NB4 (cell line): Measurements from ENCODE around the gene CEP68.

ENCODE experiments used
- CTCF ChIP-seq: IDR thresholded peaks from one replicate; pipeline ENCODE4 v1.5.1; 2012; ENCODE audit warnings: low read depth, low read length
- MAX ChIP-seq: IDR thresholded peaks from 2 replicates; pipeline ENCODE4 v1.6.1; 2011; ENCODE audit warnings: low read depth, low read length
- POLR2A ChIP-seq: IDR thresholded peaks from 2 replicates; pipeline ENCODE4 v1.6.1; 2011; ENCODE audit warnings: mild to moderate bottlenecking; ENCODE audit not compliant: insufficient read length; ENCODE audit errors: extremely low read depth

GRCh38 chr2:65057391-65058052 lies 1.3 kb downstream of the CEP68 start:
- no peak for TF ChIP-seq CTCF
- no peak for TF ChIP-seq POLR2A
- no peak for TF ChIP-seq MAX
